H9 (cell line): ENCODE measurements around the gene FAM151A. TPM values are rescaled to one million over a fixed set of nuclear protein-coding genes. Genes with fewer than 3 reads are reported as not detected.

ENCODE experiments used
- DNase-seq: peaks from one replicate; pipeline ENCODE4 v3.0.0-alpha.2; 2017
- H2AFZ ChIP-seq: one replicate; pipeline ENCODE4 v1.6.1; 2013; ENCODE audit warnings: mild to moderate bottlenecking, low read length, control low read depth, moderate library complexity
- H2AK5ac ChIP-seq: 2 replicates; pipeline ENCODE4 v1.6.1; 2013; ENCODE audit warnings: low read length, control low read depth, mixed read lengths; ENCODE audit not compliant: insufficient read length
- H2BK120ac ChIP-seq: one replicate; pipeline ENCODE4 v1.6.1; 2013; ENCODE audit warnings: low read depth, mild to moderate bottlenecking, low read length, control low read depth, inconsistent platforms; ENCODE audit not compliant: poor library complexity, severe bottlenecking
- H2BK12ac ChIP-seq: 2 replicates; pipeline ENCODE4 v1.6.1; 2013; ENCODE audit warnings: low read length, control low read depth, mixed read lengths, low read depth; ENCODE audit not compliant: insufficient read length
- H2BK15ac ChIP-seq: 2 replicates; pipeline ENCODE4 v1.6.1; 2013; ENCODE audit warnings: low read depth, low read length, control low read depth
- H2BK20ac ChIP-seq: one replicate; pipeline ENCODE4 v1.6.1; 2013; ENCODE audit warnings: low read depth, mild to moderate bottlenecking, low read length, control low read depth, inconsistent platforms; ENCODE audit not compliant: poor library complexity, severe bottlenecking
- H2BK5ac ChIP-seq: 2 replicates; pipeline ENCODE4 v1.6.1; 2013; ENCODE audit warnings: low read length, control low read depth, mixed read lengths; ENCODE audit not compliant: insufficient read length
- H3K14ac ChIP-seq: 2 replicates; pipeline ENCODE4 v1.6.1; 2013; ENCODE audit warnings: low read length, control low read depth; ENCODE audit not compliant: insufficient read depth
- H3K18ac ChIP-seq: 2 replicates; pipeline ENCODE4 v1.6.1; 2013; ENCODE audit warnings: low read depth, mild to moderate bottlenecking, mixed read lengths, low read length, control low read depth; ENCODE audit not compliant: insufficient read length
- H3K23ac ChIP-seq: 2 replicates; pipeline ENCODE4 v1.6.1; 2013; ENCODE audit warnings: low read length, control low read depth, mixed read lengths, low read depth; ENCODE audit not compliant: insufficient read length
- H3K23me2 ChIP-seq: 2 replicates; pipeline ENCODE4 v1.6.1; 2013; ENCODE audit warnings: low read depth, mild to moderate bottlenecking, mixed read lengths, low read length, control low read depth; ENCODE audit not compliant: insufficient read length, poor library complexity, severe bottlenecking
- H3K27ac ChIP-seq: 2 replicates; pipeline ENCODE4 v1.5.1; 2013; ENCODE audit warnings: low read length, control low read depth, mixed read lengths, low read depth; ENCODE audit not compliant: insufficient read length
- H3K27me3 ChIP-seq: 2 replicates; pipeline ENCODE4 v1.6.1; 2013; ENCODE audit warnings: low read length, control low read depth, inconsistent platforms; ENCODE audit not compliant: insufficient read depth
- H3K4ac ChIP-seq: 2 replicates; pipeline ENCODE4 v1.6.1; 2013; ENCODE audit warnings: low read depth, mild to moderate bottlenecking, control low read depth, inconsistent platforms, low read length, moderate library complexity
- H3K4me1 ChIP-seq: 2 replicates; pipeline ENCODE4 v1.6.1; 2013; ENCODE audit warnings: low read length, control low read depth, inconsistent platforms; ENCODE audit not compliant: insufficient read depth
- H3K4me2 ChIP-seq: 2 replicates; pipeline ENCODE4 v1.6.1; 2013; ENCODE audit warnings: low read length, control low read depth, mixed read lengths; ENCODE audit not compliant: insufficient read length, insufficient read depth
- H3K56ac ChIP-seq: 2 replicates; pipeline ENCODE4 v1.6.1; 2013; ENCODE audit warnings: low read depth, mild to moderate bottlenecking, mixed read lengths, low read length, control low read depth; ENCODE audit not compliant: insufficient read length
- H3K79me1 ChIP-seq: 2 replicates; pipeline ENCODE4 v1.6.1; 2013; ENCODE audit warnings: low read depth, mild to moderate bottlenecking, moderate library complexity, low read length, control low read depth, inconsistent platforms; ENCODE audit not compliant: insufficient read depth, poor library complexity, severe bottlenecking
- H3K79me2 ChIP-seq: 2 replicates; pipeline ENCODE4 v1.6.1; 2013; ENCODE audit warnings: low read length, control low read depth, inconsistent platforms; ENCODE audit not compliant: insufficient read depth
- H3K9ac ChIP-seq: 2 replicates; pipeline ENCODE4 v1.6.1; 2013; ENCODE audit warnings: low read length, control low read depth, mixed read lengths; ENCODE audit not compliant: insufficient read length; ENCODE audit errors: extremely low read depth
- H3K9me3 ChIP-seq: one replicate; pipeline ENCODE4 v1.6.1; 2013; ENCODE audit warnings: low read depth, low read length, inconsistent platforms; ENCODE audit not compliant: control insufficient read depth
- H3T11ph ChIP-seq: one replicate; pipeline ENCODE4 v1.6.1; 2013; ENCODE audit warnings: mild to moderate bottlenecking, low read length, control low read depth, inconsistent platforms
- H4K20me1 ChIP-seq: one replicate; pipeline ENCODE4 v1.6.1; 2013; ENCODE audit not compliant: control insufficient read depth, insufficient read length, insufficient read depth
- H4K5ac ChIP-seq: 2 replicates; pipeline ENCODE4 v1.6.1; 2013; ENCODE audit warnings: low read depth, mild to moderate bottlenecking, mixed read lengths, low read length, control low read depth; ENCODE audit not compliant: insufficient read length
- H4K8ac ChIP-seq: replicated peaks from 2 replicates; pipeline ENCODE4 v1.6.1; 2013; ENCODE audit warnings: low read length, control low read depth, mixed read lengths, low read depth; ENCODE audit not compliant: insufficient read length
- H4K91ac ChIP-seq: 2 replicates; pipeline ENCODE4 v1.6.1; 2013; ENCODE audit warnings: low read depth, mild to moderate bottlenecking, moderate library complexity, mixed read lengths, low read length, control low read depth; ENCODE audit not compliant: insufficient read length
- H3K27ac Mint-ChIP-seq, 3 experiments: 2 replicates in 2 of 3; 3 replicates in 1 of 3; pipeline ENCODE4 v1.8.0; 2020 to 2021; ENCODE audit warnings: mixed read lengths in 3 of 3, mild to moderate bottlenecking in 1 of 3, moderate library complexity in 1 of 3
- H3K27me3 Mint-ChIP-seq: 2 replicates; pipeline ENCODE4 v1.8.0; 2021; ENCODE audit warnings: low read depth, mild to moderate bottlenecking, moderate library complexity, mixed read lengths
- H3K36me3 Mint-ChIP-seq, 3 experiments: 2 replicates in 2 of 3; 3 replicates in 1 of 3; pipeline ENCODE4 v1.8.0; 2020 to 2021; ENCODE audit warnings: low read depth in 3 of 3, mixed read lengths in 3 of 3; ENCODE audit not compliant: insufficient read depth in 1 of 3
- H3K4me1 Mint-ChIP-seq, 2 experiments: 2 replicates each; pipeline ENCODE4 v1.8.0; 2020; ENCODE audit warnings: mixed read lengths in 2 of 2
- H3K4me3 Mint-ChIP-seq, 2 experiments: 2 replicates in 1 of 2; 3 replicates in 1 of 2; pipeline ENCODE4 v1.8.0; 2020 to 2021; ENCODE audit warnings: mild to moderate bottlenecking in 2 of 2, mixed read lengths in 2 of 2, moderate library complexity in 1 of 2
- H3K9me3 Mint-ChIP-seq, 2 experiments: 2 replicates in 1 of 2; 3 replicates in 1 of 2; pipeline ENCODE4 v1.8.0; 2020; ENCODE audit warnings: mild to moderate bottlenecking in 2 of 2, mixed read lengths in 2 of 2, moderate library complexity in 1 of 2
- CTCF ChIP-seq: fragments of 200-600 bp; sonication (generic); conservative IDR thresholded peaks from 3 replicates; pipeline ENCODE4 v1.8.0; 2021; ENCODE audit warnings: antibody characterized with exemption, mild to moderate bottlenecking
- WGBS: extraction: QIAGEN DNeasy Blood & Tissue Kit; methylation state at CpG from one replicate; pipeline ENCODE4 v1.1.7; 2013; ENCODE audit warnings: missing lambda C conversion rate, low lambda C conversion rate, mixed read lengths; ENCODE audit not compliant: insufficient read length; ENCODE audit errors: extremely low coverage; 5-methylcytosine and 5-hydroxymethylcytosine counted together
- total RNA-seq: library from RNA; stranded (reverse); gene quantifications from 2 replicates; pipeline ENCODE4 v1.2.1, GENCODE V29; 2021

FAM151A gene
- total RNA-seq, 1 experiment from 2014 or later, result not detected

DNA sequence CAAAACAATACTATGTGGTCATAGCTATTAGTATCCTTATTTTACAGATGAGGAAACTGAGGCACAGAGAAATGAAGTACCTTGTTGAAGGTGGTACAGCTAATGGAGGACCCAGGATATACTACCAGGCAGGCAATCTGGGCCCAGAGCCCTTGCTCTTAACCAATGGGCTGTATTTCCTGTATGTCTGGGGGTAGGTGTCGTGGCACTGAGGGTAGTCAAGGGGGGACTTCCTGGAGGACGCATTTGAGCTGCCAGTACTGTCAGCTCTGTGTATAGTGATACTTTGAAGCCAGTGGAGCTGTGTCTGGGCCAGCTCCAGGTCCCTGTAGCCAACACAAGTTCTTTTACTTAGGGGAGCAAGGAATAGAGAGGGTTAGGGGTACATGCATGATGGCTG lies 34.9 kb downstream of the FAM151A start:
- H3K9ac ChIP-seq, result no peak overlapping the region
- H2BK5ac ChIP-seq, result no peak overlapping the region
- TF ChIP-seq CTCF, result no peak
- H2BK12ac ChIP-seq, result no peak overlapping the region
- H2AK5ac ChIP-seq, result no peak overlapping the region
- Mint-ChIP-seq H3K27me3 (no peaks in the 10 kb centered on the region), H3K36me3 (no peaks in the 10 kb centered on the region), H3K4me3 (no peak overlapping the region; a peak in 1 of 5 replicates), H3K4me1 (peaks cover 12 to 19% of the 10 kb centered on the region in 2 experiments), H3K27ac (peak overlapping the region in 1 of 3 experiments; percentile 53; a peak in 1 of 7 replicates), H3K9me3 (no peaks in the 10 kb centered on the region)
- H3K79me1 ChIP-seq, result no peaks in the 10 kb centered on the region
- no peak overlapping the region for H3K4me2 ChIP-seq
- no peaks in the 10 kb centered on the region for H4K20me1 ChIP-seq
- H2AFZ ChIP-seq, result no peak overlapping the region
- H2BK15ac ChIP-seq, result no peak overlapping the region
- H3K4me1 ChIP-seq, result no peaks in the 10 kb centered on the region; the same call in 1 of the 2 replicates
- H2BK120ac ChIP-seq, result no peak overlapping the region
- no CpG with 5 or more reads among the region's 2 CpGs for WGBS
- no peak overlapping the region for H3K18ac ChIP-seq
- H3K23me2 ChIP-seq, result no peaks in the 10 kb centered on the region
- no peak overlapping the region for H3T11ph ChIP-seq
- H3K56ac ChIP-seq, result no peak overlapping the region
- H3K4ac ChIP-seq, result no peak overlapping the region
- no peak overlapping the region for H4K91ac ChIP-seq
- no peak overlapping the region for H2BK20ac ChIP-seq
- no peak overlapping the region for H4K5ac ChIP-seq
- H4K8ac ChIP-seq, result no peak overlapping the region
- no peak for DNase-seq
- H3K23ac ChIP-seq, result no peak overlapping the region
- no peaks in the 10 kb centered on the region for H3K9me3 ChIP-seq
- H3K79me2 ChIP-seq, result no peaks in the 10 kb centered on the region
- no peaks in the 10 kb centered on the region for H3K27me3 ChIP-seq
- no peak overlapping the region for H3K14ac ChIP-seq
- no peak overlapping the region for H3K27ac ChIP-seq
